SH-SY5Y (cell line): ENCODE data around the gene SRRM4.

ENCODE experiments used
- GATA2 ChIP-seq: IDR thresholded peaks from 2 replicates; pipeline ENCODE4 v1.6.1; 2011; ENCODE audit warnings: mild to moderate bottlenecking, low read depth, low read length
- GATA3 ChIP-seq: IDR thresholded peaks from 2 replicates; pipeline ENCODE4 v1.6.1; 2011; ENCODE audit warnings: low read depth, mild to moderate bottlenecking, low read length, moderate library complexity

DNA sequence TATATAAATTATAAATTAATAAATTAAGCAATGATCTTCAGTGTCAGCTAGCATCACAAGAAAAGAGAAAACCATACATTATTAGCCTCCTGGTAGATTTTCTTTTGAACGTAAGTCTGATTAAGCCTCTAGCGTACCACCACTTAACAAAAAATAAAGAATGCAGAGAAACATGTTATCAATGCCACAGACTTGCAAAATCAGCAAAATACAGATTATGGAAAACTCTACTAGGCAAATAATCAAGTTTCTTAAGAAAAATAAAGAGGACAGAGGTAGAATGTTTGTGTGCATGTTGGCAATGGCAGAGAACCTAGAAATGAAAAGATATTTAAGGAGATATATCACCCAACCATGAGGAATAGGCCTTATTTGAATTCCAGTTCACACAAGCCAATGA lies 8.4 kb upstream of the SRRM4 start:
- no peak for TF ChIP-seq GATA3
- no peak for TF ChIP-seq GATA2
